ENCODE measurements around the gene RNF183.

Gene RNF183, protein sequence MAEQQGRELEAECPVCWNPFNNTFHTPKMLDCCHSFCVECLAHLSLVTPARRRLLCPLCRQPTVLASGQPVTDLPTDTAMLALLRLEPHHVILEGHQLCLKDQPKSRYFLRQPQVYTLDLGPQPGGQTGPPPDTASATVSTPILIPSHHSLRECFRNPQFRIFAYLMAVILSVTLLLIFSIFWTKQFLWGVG

DNA sequence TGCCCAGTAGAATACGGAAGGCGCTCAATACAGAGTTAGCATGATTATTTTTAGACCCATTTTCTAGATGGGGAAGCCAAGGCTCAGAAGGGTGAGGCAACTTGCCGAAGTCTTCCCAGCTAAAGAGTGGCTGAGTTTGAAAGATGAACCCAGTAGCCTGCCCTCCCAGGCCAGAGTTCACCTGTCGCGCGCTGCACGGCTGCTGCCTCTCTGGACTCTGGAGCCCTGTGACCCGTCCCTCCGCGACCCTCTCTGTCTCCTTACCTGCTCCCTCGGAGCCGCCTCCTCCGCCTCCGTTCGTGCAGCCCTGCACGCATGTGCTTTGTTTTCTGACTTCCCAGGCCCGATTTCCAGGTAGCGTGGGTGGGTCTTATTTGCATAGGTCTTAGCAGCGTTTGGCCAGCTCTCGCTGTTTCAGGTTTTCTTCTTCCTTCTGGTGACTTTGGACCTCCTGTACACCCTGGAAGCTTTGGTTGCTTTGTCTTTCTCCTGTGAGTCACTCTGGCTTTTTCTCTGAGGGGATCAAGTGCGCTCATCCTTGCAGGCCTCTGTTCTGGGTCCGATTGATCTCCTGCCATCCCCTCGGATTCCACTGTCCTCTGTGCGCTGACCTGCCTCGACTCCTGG lies at the start of gene RNF183:
RNF183 (minus strand) TSS at position 585 of the 627 bp plus-strand sequence. CDS start 5,192 bp downstream, outside the sequence.
- no peak for DNase-seq

- no peak for DNase-seq
These were observed 49.2 kb upstream of the RNF183 start for GRCh38 chr9:113352411-113352810.

- DNase-seq = no peak
These were observed 48.8 kb upstream of the RNF183 start for GRCh38 chr9:113352006-113352405.

DNA sequence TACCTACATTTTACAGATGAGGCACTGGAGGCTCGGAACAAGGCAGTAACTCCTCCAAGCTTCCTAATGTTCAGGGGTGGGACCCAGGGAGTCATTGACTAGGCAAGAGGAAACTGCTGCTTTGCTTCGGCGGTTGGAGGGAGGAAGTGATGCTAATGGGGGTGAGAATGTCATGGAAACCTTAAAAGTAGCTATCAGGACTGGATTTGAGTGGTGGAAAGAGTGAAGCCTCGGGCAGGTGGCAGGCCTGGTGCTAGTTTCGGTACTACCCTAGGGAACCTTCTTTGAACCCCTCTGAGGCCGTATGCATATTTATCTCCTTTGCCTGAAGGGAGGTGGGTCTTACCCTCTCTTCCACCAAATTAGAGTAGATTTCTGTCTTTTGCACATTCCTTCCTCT lies 47.8 kb upstream of the RNF183 start:
- DNase-seq = no peak

GRCh38 chr9:113350107-113350661 lies 47.0 kb upstream of the RNF183 start:
- DNase-seq = no peak

DNA sequence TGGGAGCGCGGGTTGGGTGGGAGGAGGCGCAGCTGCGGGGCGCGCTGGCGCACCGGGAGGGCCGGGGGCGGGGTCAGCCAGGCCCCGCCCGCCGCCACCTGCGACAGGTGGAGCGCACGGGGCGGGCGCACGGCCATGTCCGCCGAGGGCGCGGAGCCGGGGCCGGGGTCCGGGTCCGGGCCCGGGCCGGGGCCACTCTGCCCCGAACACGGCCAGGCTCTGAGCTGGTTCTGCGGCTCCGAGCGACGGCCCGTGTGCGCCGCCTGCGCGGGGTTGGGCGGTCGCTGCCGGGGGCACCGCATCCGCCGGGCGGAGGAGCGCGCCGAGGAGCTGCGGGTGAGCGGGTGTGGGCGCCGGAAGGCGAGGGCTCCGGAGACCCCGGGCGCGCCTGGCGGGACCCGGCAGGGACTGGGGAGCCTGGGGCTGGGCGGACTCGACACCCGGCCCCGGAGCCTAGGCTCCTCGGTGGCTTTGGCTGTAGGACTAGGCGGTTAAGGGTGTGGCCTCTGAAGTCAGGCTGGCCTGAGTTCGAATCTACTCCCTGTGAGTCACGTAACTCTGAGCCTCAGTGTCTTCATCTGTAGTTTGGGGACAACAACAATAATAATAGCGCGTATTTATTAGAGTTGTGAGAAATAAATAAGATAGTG lies 46.4 kb upstream of the RNF183 start, which contains the start of gene BSPRY:
BSPRY (plus strand) TSS at position 97 of the 650 bp plus-strand sequence; CDS start at position 136, 39 bp downstream.
- peak; percentile 40 for DNase-seq

DNA sequence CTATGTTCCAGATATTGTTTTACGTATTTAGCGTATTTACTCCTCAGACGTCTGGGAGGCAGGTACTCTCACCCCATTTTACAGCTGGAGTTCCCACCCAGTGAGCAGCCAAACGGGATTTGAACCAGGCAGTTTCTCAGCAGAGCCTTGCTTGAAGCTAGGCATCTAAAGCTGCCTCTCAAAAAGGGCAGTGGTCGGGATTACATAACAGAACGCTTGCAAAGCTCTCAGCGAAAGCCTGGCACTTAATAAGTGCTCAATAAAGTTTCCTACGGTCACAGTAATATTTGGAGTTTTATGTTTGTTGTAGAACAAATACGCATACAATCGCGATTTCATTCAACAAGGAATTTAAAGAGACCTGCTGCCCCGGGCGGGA lies 45.9 kb upstream of the RNF183 start:
- no peak for DNase-seq

DNA sequence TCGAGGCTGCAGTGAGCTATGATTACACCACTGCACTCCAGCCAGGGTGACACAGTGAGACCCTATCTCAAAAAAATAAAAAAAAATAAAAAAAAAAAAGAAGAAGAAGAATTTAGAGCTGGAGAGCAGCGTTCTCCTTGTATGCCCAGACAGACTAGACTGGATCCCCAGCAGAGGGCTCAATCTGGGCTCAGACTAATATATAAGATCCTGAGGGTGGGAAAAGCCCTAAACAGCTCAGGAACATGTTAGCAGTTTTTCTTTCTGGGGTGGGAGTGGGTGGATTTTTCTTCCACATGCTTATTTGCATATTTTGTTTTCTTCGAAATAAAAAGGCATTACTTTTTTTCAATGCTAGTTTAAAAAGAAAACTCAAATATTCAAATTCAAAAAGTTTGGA lies 45.3 kb upstream of the RNF183 start:
- DNase-seq = no peak

DNA sequence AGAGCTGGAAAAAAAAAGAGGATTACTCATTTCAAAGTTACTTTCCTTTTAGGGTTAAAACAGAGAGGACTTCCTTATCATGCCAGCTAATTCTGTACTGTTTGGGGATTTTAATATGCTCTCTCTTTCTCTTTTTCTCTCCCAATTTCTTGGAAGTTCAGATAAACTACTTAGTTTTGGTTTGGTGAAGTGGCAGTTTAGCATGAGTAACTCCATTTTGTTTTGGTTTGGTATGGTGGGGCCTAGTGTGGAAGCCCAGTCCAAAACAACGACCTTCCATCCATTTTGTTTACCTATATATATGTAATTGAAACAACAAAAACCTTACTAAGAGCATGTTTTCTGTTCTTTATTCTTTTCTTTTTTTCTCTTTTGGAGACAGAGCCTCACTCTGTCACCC lies 42.5 kb upstream of the RNF183 start:
- no peak for DNase-seq

DNA sequence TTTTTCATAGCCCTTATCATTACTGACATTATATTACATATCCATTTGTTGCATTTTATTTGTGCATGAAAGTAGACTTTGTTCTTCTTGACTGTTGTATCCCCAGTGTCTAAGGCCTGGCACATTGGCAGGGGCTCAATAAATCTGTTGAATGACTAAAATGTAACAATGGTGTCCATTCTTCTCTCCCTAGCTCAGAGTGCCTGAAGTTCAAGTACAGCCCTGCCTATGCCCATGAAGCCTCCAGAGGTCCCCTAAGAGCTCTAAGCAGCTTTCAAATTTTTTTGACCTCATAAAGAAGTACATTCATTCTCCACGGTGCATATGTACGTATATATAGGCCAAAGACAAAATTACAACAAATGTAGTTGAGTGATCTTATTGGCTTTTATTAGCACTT lies 42.0 kb upstream of the RNF183 start:
- DNase-seq = no peak

DNA sequence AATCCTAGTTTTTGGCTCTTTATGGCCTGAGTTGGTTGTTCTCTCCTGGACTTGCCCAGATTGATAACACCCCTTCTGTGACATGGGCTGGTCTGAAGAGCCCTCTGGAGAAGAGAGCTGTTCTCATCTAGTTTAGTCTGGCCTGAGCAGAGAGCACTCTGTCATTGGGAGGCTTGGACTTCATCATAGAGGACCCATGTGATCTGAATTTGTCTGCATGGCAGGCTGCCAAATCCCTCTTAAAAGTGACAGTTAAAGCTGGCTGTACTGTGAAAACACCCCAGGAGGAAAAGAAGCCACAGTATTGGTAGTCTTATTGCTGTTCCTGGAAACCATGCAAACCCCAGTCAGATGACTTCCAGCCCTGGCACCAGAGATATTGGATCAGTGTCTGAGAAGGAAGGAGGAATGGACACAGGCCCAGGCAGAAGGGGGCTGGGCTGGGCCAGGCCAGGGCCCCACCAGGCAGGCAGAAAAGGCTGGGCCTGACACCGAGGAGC lies 40.6 kb upstream of the RNF183 start:
- DNase-seq = peak; percentile 59

- DNase-seq = no peak
These were observed 38.7 kb upstream of the RNF183 start for GRCh38 chr9:113341712-113342410.

GRCh38 chr9:113340011-113340699 lies 37.0 kb upstream of the RNF183 start, which contains the start of gene WDR31:
Gene WDR31, minus strand, starts transcription at chr9:113340275. Its CDS starts 8,253 bp downstream, at chr9:113332022.
- DNase-seq = peak; percentile 83

GRCh38 chr9:113337714-113338113 lies 34.5 kb upstream of the RNF183 start:
- no peak for DNase-seq

GRCh38 chr9:113331780-113332179 lies 28.6 kb upstream of the RNF183 start:
- no peak for DNase-seq

GRCh38 chr9:113328045-113328782 lies 25.0 kb upstream of the RNF183 start:
- no peak for DNase-seq

DNA sequence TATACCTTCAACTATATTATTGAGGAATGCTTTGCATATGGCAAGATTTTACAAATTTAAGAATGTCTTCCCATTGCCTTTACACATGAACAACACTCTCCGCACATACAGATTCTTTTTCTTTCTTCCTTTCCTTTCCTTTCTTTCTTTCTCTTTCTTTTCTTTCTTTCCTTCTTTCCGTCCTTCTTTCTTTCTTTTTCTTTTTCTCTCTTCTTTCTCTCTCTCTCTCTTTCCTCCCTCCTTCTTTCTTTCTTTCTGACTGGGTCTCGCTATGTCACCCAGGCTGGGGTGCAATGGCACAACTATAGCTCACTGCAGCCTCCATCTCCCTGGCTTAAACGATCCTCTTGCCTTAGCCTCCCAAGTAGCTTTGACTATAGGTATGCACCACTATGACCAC lies 23.1 kb upstream of the RNF183 start:
- no peak for DNase-seq

- no peak for DNase-seq
These were observed 19.5 kb upstream of the RNF183 start for GRCh38 chr9:113322671-113323070.

- DNase-seq = no peak
These were observed 16.9 kb upstream of the RNF183 start for GRCh38 chr9:113320051-113320450.

DNA sequence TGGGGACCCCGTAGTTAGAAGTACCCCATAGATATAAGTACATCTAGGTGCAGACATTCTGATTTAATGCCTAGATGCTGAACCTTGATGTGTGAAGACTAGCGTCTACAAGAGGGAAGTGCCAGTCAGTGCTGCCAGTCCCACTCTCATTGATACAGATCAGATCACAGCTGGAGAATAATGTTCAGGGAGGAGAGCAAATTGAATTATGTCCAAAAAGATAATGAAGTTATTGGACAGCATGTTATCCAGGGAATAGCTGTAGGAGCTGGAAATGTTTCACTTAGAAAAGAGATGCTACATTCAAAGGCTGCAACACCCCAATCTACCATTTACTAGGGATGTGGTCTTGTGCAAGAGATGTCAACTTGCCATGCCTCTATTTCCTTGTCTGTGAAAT lies 15.9 kb upstream of the RNF183 start:
- no peak for DNase-seq

- DNase-seq = no peak
These were observed 14.6 kb upstream of the RNF183 start for GRCh38 chr9:113317777-113318176.

DNA sequence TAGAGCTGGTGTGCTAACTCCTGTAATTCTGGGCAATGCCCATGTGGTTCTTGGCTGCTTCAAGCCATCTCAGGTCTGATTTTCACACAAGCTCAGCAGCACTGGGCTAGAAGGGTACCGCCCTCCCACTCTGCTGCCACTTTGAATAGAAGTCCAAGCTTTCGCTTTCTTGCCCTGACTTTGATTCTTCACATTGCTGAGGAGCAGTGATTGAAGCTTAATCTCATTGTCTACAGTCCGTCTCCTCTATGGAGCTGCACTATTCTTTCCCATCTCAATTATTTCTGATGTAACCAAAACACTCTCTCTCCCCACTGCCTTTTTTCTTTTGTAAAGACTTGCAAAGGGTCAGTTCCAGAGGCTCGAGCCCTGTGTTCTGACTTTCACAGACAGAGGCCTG lies 12.9 kb upstream of the RNF183 start:
- DNase-seq = no peak
